ENCODE data around the gene HSPB7.

Gene HSPB7

GRCh38 chr1:16011936-16012589 is 5.8 kb downstream of the HSPB7 start:
- TF ChIP-seq CTCF (conservative IDR thresholded peaks at IDR 0.05; ENCODE audit: low read depth): no peak
- no peak for DNase-seq (ENCODE audit: low spot score)
- ChIA-PET CTCF (interaction anchor here (2.2 kb wide), 1 partner anchor 43 kb away, joined by 5 read pairs; no protein-coding TSS in a partner anchor), POLR2A (ENCODE audit: low non-redundant PET) (no interaction called here)
- H3K27ac ChIP-seq: peak overlapping the region; percentile 70; the same call in 1 of the 2 replicates

- no peak overlapping the region for H3K27ac ChIP-seq
- no peak for TF ChIP-seq CTCF (conservative IDR thresholded peaks at IDR 0.05; ENCODE audit: low read depth)
- ChIA-PET CTCF (interaction anchor here (0.7 to 1.5 kb wide), 2 partner anchors 20 to 35 kb away, joined by 3 to 6 read pairs; no protein-coding TSS in a partner anchor), POLR2A (ENCODE audit: low non-redundant PET) (no interaction called here)
- DNase-seq (ENCODE audit: low spot score): no peak
Measured at GRCh38 chr1:16010837-16011236, 7.0 kb downstream of the HSPB7 start.

- TF ChIP-seq CTCF (conservative IDR thresholded peaks at IDR 0.05; ENCODE audit: low read depth): no peak
- no peak overlapping the region for H3K27ac ChIP-seq
- DNase-seq (ENCODE audit: low spot score): no peak
- POLR2A ChIA-PET (ENCODE audit: low non-redundant PET): no interaction called here
- CTCF ChIA-PET: interaction anchor here (0.7 to 1.5 kb wide), 3 partner anchors 15 to 23 kb away, joined by 3 to 9 read pairs (median 6); no protein-coding TSS in a partner anchor
Measured at GRCh38 chr1:16009678-16010077, 8.2 kb downstream of the HSPB7 start.

GRCh38 chr1:16009030-16009460 is 8.8 kb downstream of the HSPB7 start:
- peak; percentile 64 for DNase-seq (ENCODE audit: low spot score)
- ChIA-PET POLR2A (ENCODE audit: low non-redundant PET) (no interaction called here), CTCF (interaction anchor here (0.7 to 1.5 kb wide), 3 partner anchors 16 to 24 kb away, joined by 3 to 9 read pairs (median 6); no protein-coding TSS in a partner anchor)
- TF ChIP-seq CTCF (conservative IDR thresholded peaks at IDR 0.05; ENCODE audit: low read depth): peak; percentile 95
- H3K27ac ChIP-seq: peak overlapping the region; percentile 29; the same call in 1 of the 2 replicates

- ChIA-PET POLR2A (ENCODE audit: low non-redundant PET) (interaction anchor here (0.6 kb wide), 1 partner anchor 171 kb away, joined by 3 read pairs; no protein-coding TSS in a partner anchor), CTCF (interaction anchor here (0.6 to 1.7 kb wide), 5 partner anchors 9 to 186 kb away, joined by 3 to 7 read pairs (median 7); no protein-coding TSS in a partner anchor)
- DNase-seq (ENCODE audit: low spot score): no peak
- TF ChIP-seq CTCF (conservative IDR thresholded peaks at IDR 0.05; ENCODE audit: low read depth): no peak
- peak overlapping the region; percentile 67 for H3K27ac ChIP-seq
Measured at GRCh38 chr1:16007671-16008341, 10.0 kb downstream of the HSPB7 start.

All from RWPE1 (cell line).